NCI-H128 (cell line): ENCODE measurements around the gene FGGY.

Experiments used
- DNase-seq: peaks from one replicate; lab custom pipeline; 2025; ENCODE audit not compliant: unreplicated experiment; lab: John Stamatoyannopoulos, UW

The FGGY gene

GRCh38 chr1:59315529-59316463 is 18.9 kb downstream of the FGGY start:
- no peak for DNase-seq

- no peak for DNase-seq
Measured at GRCh38 chr1:59316497-59317128, 19.7 kb downstream of the FGGY start.

GRCh38 chr1:59317343-59317742 is 20.4 kb downstream of the FGGY start:
- DNase-seq: no peak

- DNase-seq: no peak
Measured at GRCh38 chr1:59317780-59318179, 20.9 kb downstream of the FGGY start.

- no peak for DNase-seq
Measured at GRCh38 chr1:59318271-59318860, 21.5 kb downstream of the FGGY start.

GRCh38 chr1:59322394-59322793 is 25.5 kb downstream of the FGGY start:
- DNase-seq: no peak

- DNase-seq: no peak
Measured at GRCh38 chr1:59322814-59323213, 25.9 kb downstream of the FGGY start.

- no peak for DNase-seq
Measured at GRCh38 chr1:59323879-59324278, 27.0 kb downstream of the FGGY start.

GRCh38 chr1:59328353-59328752 is 31.5 kb downstream of the FGGY start:
- no peak for DNase-seq

GRCh38 chr1:59329412-59330053 is 32.6 kb downstream of the FGGY start:
- no peak for DNase-seq

- DNase-seq: no peak
Measured at GRCh38 chr1:59331686-59332620, 35.1 kb downstream of the FGGY start.

GRCh38 chr1:59332983-59333382 is 36.1 kb downstream of the FGGY start:
- no peak for DNase-seq

GRCh38 chr1:59333626-59334277 is 36.9 kb downstream of the FGGY start:
- no peak for DNase-seq

- DNase-seq: no peak
Measured at GRCh38 chr1:59340411-59341307, 43.8 kb downstream of the FGGY start.

- no peak for DNase-seq
Measured at GRCh38 chr1:59342801-59343575, 46.1 kb downstream of the FGGY start.

GRCh38 chr1:59343576-59343840 is 46.6 kb downstream of the FGGY start:
- DNase-seq: no peak

- DNase-seq: no peak
Measured at GRCh38 chr1:59345221-59345620, 48.3 kb downstream of the FGGY start.

GRCh38 chr1:59346429-59346828 is 49.5 kb downstream of the FGGY start:
- DNase-seq: no peak
